Measurements from ENCODE around the gene STX2.
"Not testable (repeated sequence)": the region's sequence is repeated elsewhere in the genome, so short reads cannot be mapped to it uniquely, and the experiment has no call there.

The STX2 gene

DNA sequence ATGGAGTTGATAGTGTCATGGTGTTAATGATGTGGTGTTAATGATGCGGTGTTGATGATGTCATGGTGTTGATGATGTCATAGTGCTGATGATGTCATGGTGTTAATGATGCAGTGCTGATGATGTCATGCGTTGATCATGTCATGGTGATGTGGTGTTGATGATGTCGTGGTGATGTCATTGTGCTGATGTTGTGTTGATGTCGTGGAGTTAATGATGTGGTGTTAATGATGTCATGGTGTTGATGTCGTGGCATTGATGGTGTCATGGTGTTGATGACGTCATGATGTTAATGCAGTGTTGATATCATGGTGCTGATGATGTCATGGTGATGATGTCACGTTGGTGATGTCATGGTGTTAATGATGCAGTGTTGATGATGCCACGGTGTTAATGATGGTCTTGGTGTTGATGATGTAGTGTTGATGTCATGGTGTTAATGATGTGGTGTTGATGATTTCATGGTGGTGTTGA is 73.8 kb downstream of the STX2 start:
- DNase-seq (ENCODE audit: low read depth in 2 of 2): no peak

DNA sequence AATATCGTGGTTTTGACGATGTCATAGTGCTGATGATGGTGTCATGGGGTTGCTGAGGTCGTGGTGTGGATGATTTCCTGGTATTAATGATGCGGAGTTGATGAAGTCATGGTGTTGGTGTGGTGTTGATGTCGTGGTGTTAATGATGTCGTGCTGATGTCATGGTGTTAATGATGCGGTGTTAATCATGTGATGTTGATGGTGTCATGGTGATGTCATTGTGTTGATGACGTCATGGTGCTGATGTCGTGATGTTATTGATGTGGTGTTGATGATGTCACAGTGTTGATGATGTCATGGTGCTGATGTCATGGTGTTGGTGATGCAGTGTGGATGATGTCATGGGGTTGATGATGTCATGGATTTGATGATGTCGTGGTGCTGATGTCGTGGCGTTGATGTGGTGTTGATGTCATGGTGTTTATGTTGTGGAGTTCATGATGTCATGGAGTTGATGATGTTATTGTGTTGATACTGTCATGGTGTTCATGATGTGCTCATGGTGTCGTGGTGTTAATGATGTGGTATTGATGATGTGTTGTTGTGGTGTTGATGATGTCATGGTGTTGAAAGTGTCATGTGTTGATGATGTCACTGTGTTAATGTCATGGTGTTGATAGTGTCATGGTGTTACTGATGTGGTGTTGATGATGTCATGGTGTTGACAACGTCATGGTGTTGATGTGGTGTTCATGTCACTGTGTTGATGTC is 74.4 kb downstream of the STX2 start:
- no peak for DNase-seq (ENCODE audit: low read depth in 2 of 2)

DNA sequence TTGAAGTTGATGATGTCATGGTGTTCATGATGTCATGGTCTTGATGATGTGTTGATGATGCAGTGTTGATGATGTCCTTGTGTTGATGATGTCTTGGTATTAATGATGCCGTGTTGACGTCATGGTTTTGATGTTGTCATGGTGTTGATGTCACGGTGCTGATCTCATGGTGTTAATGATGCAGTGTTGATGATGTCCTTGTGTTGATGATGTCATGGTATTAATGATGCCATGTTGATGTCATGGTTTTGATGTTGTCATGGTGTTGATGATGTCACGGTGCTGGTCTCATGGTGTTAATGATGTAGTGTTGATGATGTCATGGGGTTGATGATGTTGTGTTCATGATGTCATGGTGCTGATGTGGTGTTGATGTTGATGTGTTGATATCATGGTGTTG is 75.0 kb downstream of the STX2 start:
- no peak for DNase-seq (ENCODE audit: low read depth in 2 of 2)

DNA sequence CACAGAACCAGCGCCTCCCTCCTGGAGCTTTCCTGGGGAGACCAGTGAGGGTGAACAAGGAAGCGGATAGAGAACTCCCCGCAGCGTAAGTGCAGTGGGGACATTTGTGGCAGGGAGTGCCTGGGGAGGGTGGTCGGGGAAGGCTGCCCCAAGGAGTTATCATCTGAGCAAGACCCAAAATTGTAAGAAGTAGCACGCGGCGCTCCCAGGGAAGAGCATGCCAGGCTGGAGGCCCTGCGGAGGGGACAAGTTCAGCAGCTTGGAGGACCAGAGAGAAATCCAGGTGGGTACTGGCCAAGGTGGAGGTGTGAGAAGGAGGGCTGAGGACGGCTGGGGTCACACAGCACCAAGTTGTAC is 76.8 kb downstream of the STX2 start:
- DNase-seq (ENCODE audit: low read depth in 2 of 2): no peak

DNA sequence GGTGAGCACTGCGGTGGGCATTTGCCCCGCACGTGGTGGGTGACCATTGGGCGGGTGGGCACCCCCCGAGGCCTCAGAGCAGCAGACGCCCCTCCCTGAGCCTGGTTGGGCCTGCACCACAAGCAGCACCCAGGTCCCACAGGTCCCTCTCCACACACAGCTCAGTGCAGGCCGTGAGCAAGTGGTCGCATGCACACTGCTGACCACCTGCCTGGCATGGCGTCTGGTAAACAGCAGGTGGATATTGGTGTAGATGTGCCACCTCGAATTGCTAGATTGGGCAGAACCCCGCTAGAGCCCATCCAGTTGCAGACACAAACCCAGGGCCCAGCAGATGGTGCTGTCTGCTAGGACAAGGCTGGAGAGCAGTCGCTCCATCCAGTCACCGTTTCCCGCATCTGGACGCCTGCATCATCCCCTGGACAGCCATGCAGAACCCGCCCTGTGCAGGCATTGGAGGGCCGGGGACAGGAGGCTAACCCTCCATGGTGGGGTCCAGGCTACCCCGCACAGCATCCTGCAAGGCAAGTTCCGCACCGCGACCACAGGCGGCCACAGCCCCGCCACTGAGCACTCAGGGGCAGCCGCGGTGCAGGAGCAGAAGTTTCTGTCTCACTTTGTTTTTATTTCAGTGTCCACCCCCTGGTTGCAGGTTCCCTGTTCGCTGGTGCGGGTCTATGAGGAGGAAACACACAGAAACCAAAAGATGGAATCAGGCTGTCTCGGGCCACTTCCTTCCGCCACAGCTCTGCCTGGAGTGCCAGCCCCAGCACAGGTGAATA is 77.3 kb downstream of the STX2 start:
- peak in 1 of 2 donors; percentile 37 for DNase-seq (ENCODE audit: low read depth in 2 of 2)

DNA sequence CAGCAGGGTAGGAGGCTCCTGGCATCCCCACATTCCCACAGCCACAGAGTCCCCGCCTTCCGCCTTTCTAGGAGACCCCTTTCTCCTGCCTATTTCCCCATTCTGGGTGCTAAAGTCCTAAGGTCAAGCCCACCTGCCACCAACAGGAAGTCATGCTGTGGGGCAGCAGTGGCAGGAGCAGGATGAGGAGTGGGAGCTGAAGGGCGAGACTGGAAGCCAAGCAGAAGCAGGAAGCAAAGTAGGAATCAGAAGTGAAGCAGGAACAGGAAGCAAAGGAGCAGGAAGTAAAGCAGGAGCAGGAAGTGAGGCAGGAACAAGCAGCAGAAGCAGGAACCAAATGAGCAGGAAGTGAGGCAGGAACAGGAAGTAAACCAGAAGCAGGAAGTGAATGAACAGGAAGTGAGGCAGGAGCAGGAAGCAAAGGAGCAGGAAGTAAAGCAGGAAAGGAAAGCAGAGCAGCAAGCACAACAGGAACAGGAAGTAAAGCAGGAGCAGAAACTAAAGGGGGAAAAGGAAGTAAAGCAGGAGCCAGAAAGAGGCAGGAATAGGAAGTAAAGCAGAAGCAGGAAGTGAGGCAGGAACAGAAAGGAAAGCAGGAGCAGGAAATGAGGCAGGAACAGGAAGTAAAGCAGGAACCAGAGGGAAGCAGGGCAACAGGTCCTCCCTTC is 84.7 kb downstream of the STX2 start:
- no peak for DNase-seq (ENCODE audit: low read depth in 2 of 2)

DNA sequence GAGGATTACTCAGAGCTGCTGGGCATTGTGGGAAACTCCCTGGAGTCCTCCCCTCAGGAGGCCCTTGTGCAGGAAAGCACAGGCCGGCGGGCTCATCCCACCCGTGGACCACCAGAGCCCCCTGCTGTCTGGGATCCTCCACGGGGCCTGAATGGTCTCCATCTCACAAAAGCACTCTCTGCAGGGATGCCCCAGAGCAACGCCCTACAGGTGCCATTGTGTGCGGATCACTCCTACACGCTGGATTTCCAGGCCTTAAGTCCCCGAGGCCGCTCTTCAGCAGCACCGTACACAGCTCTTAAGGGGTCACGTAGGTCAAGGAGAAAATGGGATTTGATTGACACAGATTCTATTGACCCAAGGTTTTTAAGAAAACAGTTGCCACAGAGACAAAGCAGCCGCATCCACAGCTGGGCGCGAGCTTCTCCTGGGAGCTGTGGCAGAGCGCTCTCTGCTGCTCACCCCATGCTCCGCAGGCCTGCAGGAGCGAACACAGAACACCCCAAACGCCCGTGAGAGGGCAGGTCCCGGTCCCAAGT is 86.3 kb downstream of the STX2 start:
- DNase-seq (ENCODE audit: low read depth in 2 of 2): no peak

DNA sequence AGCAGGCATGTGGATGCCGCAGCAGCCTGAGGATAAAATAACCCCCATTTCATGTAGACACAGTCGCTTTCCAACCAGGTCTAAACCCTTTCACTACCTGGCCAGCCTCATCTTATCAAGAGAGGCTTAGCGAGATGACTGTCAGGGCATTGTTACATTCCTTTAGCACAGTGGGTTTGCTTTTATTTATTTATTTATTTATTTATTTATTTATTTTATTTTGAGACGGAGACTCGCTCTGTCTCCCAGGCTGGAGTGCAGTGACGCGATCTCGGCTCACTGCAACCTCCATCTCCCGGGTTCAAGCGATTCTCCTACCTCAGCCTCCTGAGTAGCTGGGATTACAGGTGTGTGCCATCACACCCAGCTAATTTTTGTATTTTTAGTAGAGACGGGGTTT is 87.0 kb downstream of the STX2 start:
- DNase-seq (ENCODE audit: low read depth in 2 of 2): not testable (repeated sequence)

DNA sequence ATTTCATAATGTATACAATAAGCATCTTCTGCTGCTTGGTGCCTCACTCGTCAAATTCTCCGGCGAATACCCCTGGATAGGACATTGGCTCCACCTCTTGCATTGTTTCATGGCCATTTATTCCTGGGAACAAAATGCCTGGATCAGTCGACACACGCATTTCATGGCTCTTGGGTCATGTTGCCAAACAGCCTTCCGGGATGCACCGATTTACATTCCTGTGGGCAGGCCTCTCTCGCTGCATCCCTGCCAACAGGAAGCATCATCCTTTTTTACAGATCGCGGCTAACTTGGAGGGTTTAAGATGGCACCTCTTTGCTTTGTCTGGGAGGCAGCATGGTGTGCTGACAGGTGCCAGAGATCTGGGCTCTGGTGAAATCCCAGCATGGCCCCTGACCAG is 90.3 kb downstream of the STX2 start:
- no peak for DNase-seq (ENCODE audit: low read depth in 2 of 2)

DNA sequence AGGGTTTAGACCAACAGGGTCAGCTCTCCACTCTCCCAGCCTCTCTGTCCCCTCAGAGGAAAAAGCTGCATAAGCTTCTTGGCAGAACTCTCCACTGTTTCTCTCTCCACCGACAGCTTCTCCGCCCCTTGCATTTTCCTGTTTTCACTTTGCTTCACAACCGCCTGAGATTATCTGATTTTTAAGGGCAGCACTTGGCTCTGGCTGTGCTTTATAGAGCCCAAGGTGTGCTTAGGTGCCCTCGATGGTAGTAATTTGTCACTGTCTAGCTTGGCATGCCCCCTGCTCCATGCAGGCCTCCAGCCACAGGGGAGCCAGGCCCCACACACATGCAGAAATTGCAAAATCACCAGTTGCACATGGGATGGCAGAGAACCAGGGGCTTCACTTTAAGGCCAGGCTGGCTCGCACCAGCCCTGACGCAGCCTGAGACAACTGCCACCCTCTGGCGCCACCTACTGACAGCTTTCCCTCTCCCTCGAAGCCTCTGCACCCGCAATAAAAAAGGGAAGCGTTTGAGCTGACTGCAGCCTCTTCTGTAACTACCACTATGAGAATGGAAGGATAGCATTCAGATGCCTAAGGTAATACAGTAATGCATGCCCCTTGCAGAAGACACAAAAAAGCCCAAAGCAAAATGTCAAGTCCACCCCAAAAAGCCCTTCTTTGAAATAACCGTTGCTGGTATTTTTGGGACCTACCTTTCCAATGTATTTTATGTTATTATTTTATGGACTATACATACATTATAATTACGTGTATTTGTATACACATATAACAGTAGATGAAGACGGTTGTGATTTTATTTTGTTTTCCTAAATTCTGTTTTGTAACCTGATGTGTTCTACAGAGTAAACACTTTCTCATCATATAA is 90.9 kb downstream of the STX2 start:
- peak; percentile 45 to 49 for DNase-seq (ENCODE audit: low read depth in 2 of 2)

DNA sequence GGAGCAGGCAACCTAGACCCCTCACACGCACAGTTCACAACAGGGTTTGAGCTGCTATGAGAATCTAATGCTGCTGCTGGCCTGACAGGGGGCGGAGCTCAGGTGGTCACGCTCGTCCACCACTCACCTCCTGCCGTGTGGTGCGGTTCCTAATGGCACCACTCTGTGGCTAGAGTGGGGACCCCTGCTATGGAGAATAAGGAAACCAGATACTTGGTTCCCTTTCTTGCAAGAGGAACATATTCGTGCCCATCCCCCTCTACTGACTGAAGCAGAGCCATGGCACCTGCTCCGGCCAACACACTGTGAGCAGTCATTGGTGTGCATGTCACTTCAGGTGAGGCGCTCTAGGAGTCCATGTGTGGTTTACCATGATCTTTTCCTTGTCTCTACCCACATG is 92.5 kb downstream of the STX2 start:
- DNase-seq (ENCODE audit: low read depth in 2 of 2): no peak

DNA sequence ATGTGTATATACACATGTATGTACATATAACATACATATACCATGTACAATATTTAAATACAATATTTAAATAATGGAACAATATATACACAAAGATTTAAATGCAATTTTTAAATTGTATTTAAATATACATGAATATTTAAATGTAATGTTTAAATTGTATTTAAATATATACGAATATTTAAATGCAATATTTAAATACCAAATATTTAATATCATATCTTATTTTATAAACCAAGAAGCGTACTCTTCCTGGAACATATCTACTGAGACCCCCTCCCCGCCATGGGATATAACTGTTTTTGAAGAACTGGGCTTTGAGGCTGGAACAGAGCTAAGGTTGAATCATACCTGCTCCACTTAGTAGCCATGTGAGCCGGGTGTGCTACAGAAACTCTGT is 93.1 kb downstream of the STX2 start:
- no peak for DNase-seq (ENCODE audit: low read depth in 2 of 2)

DNA sequence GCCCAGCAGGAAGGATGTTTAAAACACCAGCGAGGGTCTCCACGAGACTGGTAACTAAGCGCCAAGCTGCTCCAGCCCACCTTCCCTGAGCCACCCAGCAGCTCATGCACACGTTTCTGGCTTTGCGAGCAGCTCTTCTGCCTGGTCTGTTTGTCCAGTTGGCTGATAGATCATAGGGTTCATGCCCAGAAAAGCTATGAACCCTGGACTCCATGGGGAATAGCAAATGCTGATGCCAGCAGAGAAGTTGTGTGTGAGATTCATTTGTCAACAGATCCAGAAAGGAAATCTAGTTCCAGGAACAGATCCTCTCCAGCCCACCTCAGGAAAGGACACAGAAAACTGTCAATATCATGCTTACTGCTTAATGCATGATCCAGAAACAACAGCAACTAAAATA is 94.8 kb downstream of the STX2 start:
- DNase-seq (ENCODE audit: low read depth in 2 of 2): no peak

DNA sequence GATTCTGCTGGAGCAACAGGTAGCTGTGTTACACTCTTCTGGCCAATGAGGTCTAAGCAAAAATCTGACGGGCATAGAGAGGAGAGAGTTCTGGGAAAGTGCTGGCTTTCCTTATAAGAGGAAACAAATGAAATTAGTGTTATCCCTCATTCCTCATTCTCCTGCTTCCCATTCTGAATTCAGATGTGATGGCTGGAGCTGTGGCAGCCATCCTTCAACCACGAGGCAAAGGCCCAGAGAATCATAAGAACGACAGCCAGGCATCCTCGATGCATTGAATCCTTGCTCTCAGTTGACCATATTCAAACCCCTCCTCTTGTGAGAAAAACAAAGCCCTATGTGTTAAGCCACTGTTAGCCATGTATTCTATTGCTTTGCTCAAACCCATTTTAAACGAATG is 95.4 kb downstream of the STX2 start:
- no peak for DNase-seq (ENCODE audit: low read depth in 2 of 2)

DNA sequence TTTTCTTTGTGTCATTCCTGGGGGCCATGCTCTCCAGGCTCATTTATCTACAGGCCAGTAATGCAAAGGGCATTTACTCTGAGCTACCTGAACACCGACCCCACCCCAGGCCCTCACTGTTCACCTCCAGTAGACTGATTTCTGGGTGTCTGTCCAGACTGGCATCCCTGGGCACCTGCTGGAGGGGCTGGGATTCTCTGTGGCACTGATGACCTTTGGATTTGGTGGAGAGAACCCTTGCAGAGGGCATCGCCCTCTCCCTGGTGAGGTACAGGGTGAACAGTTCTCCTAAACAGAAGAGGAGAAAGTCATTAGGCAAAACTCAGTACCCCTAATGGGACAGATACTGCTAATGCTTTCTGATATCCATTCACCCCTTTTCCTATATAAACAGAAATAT is 95.9 kb downstream of the STX2 start:
- DNase-seq (ENCODE audit: low read depth in 2 of 2): no peak

DNA sequence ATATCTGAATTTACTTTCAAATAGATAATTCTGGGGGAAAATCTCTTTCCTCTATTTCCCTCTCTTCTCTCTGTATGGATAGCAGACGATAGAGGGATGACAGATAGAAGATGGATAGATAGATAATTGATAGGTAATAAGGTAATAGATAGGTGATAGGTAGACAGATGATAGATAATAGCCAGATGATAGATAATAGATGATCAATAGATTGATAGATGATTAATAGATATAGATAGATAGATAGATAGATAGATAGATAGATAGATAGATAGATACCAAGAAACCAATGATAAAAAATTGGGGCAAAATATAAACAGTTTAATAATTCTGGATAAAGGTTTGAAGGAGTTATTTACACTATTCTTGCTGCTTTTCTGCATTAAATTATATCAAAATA is 96.3 kb downstream of the STX2 start:
- DNase-seq (ENCODE audit: low read depth in 2 of 2): no peak

DNA sequence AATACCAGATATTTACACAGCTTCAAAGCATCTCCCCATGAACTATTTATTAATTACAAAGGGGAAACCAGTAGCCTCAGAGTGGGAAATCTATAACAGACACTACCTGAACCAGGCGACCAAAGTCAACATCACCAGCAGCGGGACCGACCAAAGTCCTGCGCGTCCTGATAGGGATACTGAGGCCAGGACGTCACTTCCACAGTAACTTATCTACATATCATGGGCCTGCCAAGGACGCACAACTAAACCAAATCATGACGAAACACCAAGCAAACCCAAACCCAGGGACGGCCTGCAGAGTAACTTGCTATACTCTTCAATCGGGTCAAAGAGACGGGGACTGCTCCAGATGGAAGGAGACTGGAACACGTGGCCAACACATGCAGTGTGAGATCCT is 96.9 kb downstream of the STX2 start:
- no peak for DNase-seq (ENCODE audit: low read depth in 2 of 2)
